K562 treated with DMSO at 1 percent for 24 hours (cell line): ENCODE results near the gene NLRP14. TPM values are rescaled to one million over a fixed set of nuclear protein-coding genes. Genes with fewer than 3 reads are reported as not detected.

Experiments used
- total RNA-seq: library from RNA; unstranded; fragments of 300-600 nt; gene quantifications from 2 replicates; pipeline ENCODE4 v1.2.3, GENCODE V29; 2022; ENCODE audit warnings: low read depth; ENCODE audit not compliant: insufficient read depth

NLRP14 gene
- 0.15 and 0.27 TPM in 2 replicates for total RNA-seq

GRCh38 chr11:7020183-7020917 is at the start of gene NLRP14, which contains the start of gene ZNF214:
TSS of gene NLRP14 (plus strand) at chr11:7020479. CDS start at chr11:7038587, 18,108 bp downstream.
TSS of gene ZNF214 (minus strand) at chr11:7020346. CDS start at chr11:7002835, 17,511 bp downstream.

GRCh38 chr11:7088921-7089320 is 68.6 kb downstream of the NLRP14 start, which contains the start of gene RBMXL2:
TSS of gene RBMXL2 (plus strand) at chr11:7088998. CDS start at chr11:7089121, 123 bp downstream.

Other genes starting within 250 kb of the NLRP14 start
- gene OR2AG2, start 248.5 kb upstream of the NLRP14 start, total RNA-seq: 0.21 and 0.23 TPM in 2 replicates
- not detected in 2 replicates for gene OR2AG1, start 237.5 kb upstream of the NLRP14 start, total RNA-seq
- gene OR6A2, start 220.8 kb upstream of the NLRP14 start, total RNA-seq: not detected in 2 replicates
- gene OR10A5, start 174.8 kb upstream of the NLRP14 start, total RNA-seq: not detected in 2 replicates
- not detected in 2 replicates for gene OR10A2, start 157.4 kb upstream of the NLRP14 start, total RNA-seq
- gene OR10A4, start 143.9 kb upstream of the NLRP14 start, total RNA-seq: not detected in 2 replicates
- gene OR2D2, start 128.0 kb upstream of the NLRP14 start, total RNA-seq: not detected in 2 replicates
- gene OR2D3, start 99.5 kb upstream of the NLRP14 start, total RNA-seq: not detected in 2 replicates
- gene ZNF215, start 94.1 kb upstream of the NLRP14 start, total RNA-seq: 4.0 and 6.3 TPM in 2 replicates
- gene ZNF214, start 133 bp upstream of the NLRP14 start, total RNA-seq: 0.86 TPM in 1 of 2 replicates, not detected in the other
- 0.28 and 0.69 TPM in 2 replicates for gene RBMXL2, start 68.5 kb downstream of the NLRP14 start, total RNA-seq
- not detected in 2 replicates for gene SYT9, start 231.4 kb downstream of the NLRP14 start, total RNA-seq